ENCODE measurements around the gene TSPAN9. TPM values are rescaled to one million over a fixed set of nuclear protein-coding genes. Genes with fewer than 3 reads are reported as not detected.

TSPAN9 gene
- polyA plus RNA-seq, 1 of the 3 experiments (the other 2 are of a cell fraction), result 34.9 TPM

- TF ChIP-seq REST (IDR thresholded peaks at IDR 0.05; ENCODE audit: low read depth, low read length) (no peak), FOSL2 (IDR thresholded peaks at IDR 0.05; ENCODE audit: borderline replicate concordance, low read depth) (no peak), JUND (IDR thresholded peaks at IDR 0.05) (no peak), MEF2A (IDR thresholded peaks at IDR 0.05; ENCODE audit: borderline replicate concordance, low read depth) (no peak), RFX5 (IDR thresholded peaks at IDR 0.05; ENCODE audit: low read length) (no peak), YY1 (IDR thresholded peaks at IDR 0.05; ENCODE audit: low read depth) (no peak)
These were observed 40.1 kb upstream of the TSPAN9 start (continued) for GRCh38 chr12:3036901-3037600.

- H3K4me2 ChIP-seq, result no peak overlapping the region
- no peaks in the 10 kb centered on the region for H3F3A ChIP-seq (replicated peaks; ENCODE audit: insufficient read depth)
- no peaks in the 10 kb centered on the region for H3K9me3 ChIP-seq
- H2AFZ ChIP-seq (ENCODE audit: low read depth), result no peak overlapping the region
- H3K4me1 ChIP-seq (ENCODE audit: control insufficient read depth in 1 of 2, insufficient read depth in 2 of 2, low read depth in 1 of 2, low read length in 1 of 2), result peaks cover 0 to 5% of the 10 kb centered on the region in 2 experiments; a peak in 1 of 4 replicates
- H3K27ac ChIP-seq (ENCODE audit: low read depth in 2 of 2, low read length in 1 of 2), result no peak overlapping the region
- no peaks in the 10 kb centered on the region for H3K27me3 ChIP-seq (ENCODE audit: insufficient read depth)
- H4K20me1 ChIP-seq (ENCODE audit: insufficient read depth), result no peaks in the 10 kb centered on the region; the same call in 1 of the 2 replicates
- peaks cover 5 to 27% of the 10 kb centered on the region in 2 experiments for H3K36me3 ChIP-seq (replicated peaks in 1 of 2; ENCODE audit: control insufficient read depth in 1 of 2, insufficient read depth in 2 of 2, low read length in 1 of 2)
- ChIA-PET CTCF (interaction anchor here (1.0 to 1.6 kb wide), 3 partner anchors 95 to 185 kb away, joined by 4 to 5 read pairs (median 4); no protein-coding TSS in a partner anchor), POLR2A (no interaction called here)
- no peaks in the 10 kb centered on the region for H3K79me2 ChIP-seq (ENCODE audit: insufficient read depth)
- WGBS (ENCODE audit: low lambda C conversion rate), result 88% methylated on average over 2 of the region's 7 CpGs
- TF ChIP-seq GABPA (IDR thresholded peaks at IDR 0.05; ENCODE audit: low read depth) (no peak), USF1 (IDR thresholded peaks at IDR 0.05; ENCODE audit: borderline replicate concordance, low read depth) (no peak), ELF1 (IDR thresholded peaks at IDR 0.05) (no peak), REST (IDR thresholded peaks at IDR 0.05; ENCODE audit: low read depth, low read length) (no peak), TCF12 (IDR thresholded peaks at IDR 0.05) (no peak), FOXM1 (IDR thresholded peaks at IDR 0.05; ENCODE audit: low read depth) (no peak), MAX (IDR thresholded peaks at IDR 0.05; ENCODE audit: low read depth) (no peak), YY1 (IDR thresholded peaks at IDR 0.05; ENCODE audit: low read depth) (no peak), FOSL2 (IDR thresholded peaks at IDR 0.05; ENCODE audit: borderline replicate concordance, low read depth) (no peak), NRF1 (IDR thresholded peaks at IDR 0.05; ENCODE audit: low read depth, low read length) (no peak), CHD2 (IDR thresholded peaks at IDR 0.05; ENCODE audit: low read length, partially characterized antibody) (no peak), RXRA (IDR thresholded peaks at IDR 0.05; ENCODE audit: borderline replicate concordance, low read depth) (no peak), MXI1 (IDR thresholded peaks at IDR 0.05; ENCODE audit: low read depth, low read length) (no peak), RFX5 (IDR thresholded peaks at IDR 0.05; ENCODE audit: low read length) (no peak), SIN3A (IDR thresholded peaks at IDR 0.05; ENCODE audit: borderline replicate concordance, low read depth, low read length) (no peak), TAF1 (IDR thresholded peaks at IDR 0.05; ENCODE audit: borderline replicate concordance, low read depth, low read length) (no peak), NFIC (IDR thresholded peaks at IDR 0.05; ENCODE audit: borderline replicate concordance) (no peak)
- no peak overlapping the region for H3K9ac ChIP-seq
- H3K4me3 ChIP-seq (ENCODE audit: low read depth in 2 of 2, low read length in 1 of 2), result no peak overlapping the region
- no peaks in the 10 kb centered on the region for H3K9me2 ChIP-seq
- no peak for DNase-seq
These were observed 39.0 kb upstream of the TSPAN9 start for GRCh38 chr12:3038166-3038565.

All from SK-N-SH (cell line).